K562 (cell line): ENCODE results near the gene LAMB1. TPM values are rescaled to one million over a fixed set of nuclear protein-coding genes. Genes with fewer than 3 reads are reported as not detected.

Experiments
- ATAC-seq: fragments of 200-7000 bp; cut with Tn5 transposase; 3 replicates; pipeline ENCODE4 v1.9.1; 2020; ENCODE audit warnings: moderate library complexity
- BruUV-seq: library from RNA; stranded (reverse); fragments of 400-500 nt; replicated peaks from 2 replicates; lab custom pipeline; 2021; lab: Mats Ljungman, UMichigan
- CTCF ChIA-PET: fragments of 300-600 bp; formaldehyde crosslinking; extraction: SDS; loops from one replicate; lab custom pipeline; 2021; ENCODE audit warnings: low intra/inter-chr PET ratio; lab: Yijun Ruan, JAX
- POLR2A ChIA-PET: fragments of 300-600, 350-650 bp; sonication (Branson Sonifier 250); formaldehyde crosslinking; extraction: SDS; loops from one replicate; lab custom pipeline; 2021; ENCODE audit warnings: antibody characterized with exemption, inconsistent platforms; lab: Yijun Ruan, JAX
- DNase-seq, 4 experiments: peaks; one replicate each; pipeline versions ENCODE4 v3.0.0 to v3.0.0-alpha.2; 2011 to 2018; ENCODE audit warnings: low spot score in 3 of 4, mixed read lengths in 3 of 4; ENCODE audit errors: extremely low read depth in 1 of 4
- FAIRE-seq: peaks from 2 replicates; lab custom pipeline; 2011; peaks lifted over from hg19 to GRCh38; lab: Jason Lieb, UNC
- H2AFZ ChIP-seq: 2 replicates; pipeline ENCODE4 v1.6.0; 2011; ENCODE audit warnings: low read depth, low read length, control low read depth, inconsistent platforms
- H3K27ac ChIP-seq: fragments of 200-600 bp; 3 replicates; pipeline ENCODE4 v1.8.0; 2011; ENCODE audit warnings: low read depth, mild to moderate bottlenecking, control low read depth, inconsistent platforms, low read length, moderate library complexity, mixed read lengths; ENCODE audit errors: extremely low read depth
- H3K27me3 ChIP-seq, 2 experiments: fragments of 300-600 bp in 1 of 2; 2 replicates in 1 of 2; 3 replicates in 1 of 2; pipeline versions ENCODE4 v1.6.0 to v1.8.0; 2011; ENCODE audit warnings: inconsistent platforms in 2 of 2, low read length in 2 of 2, mild to moderate bottlenecking in 1 of 2, mixed read lengths in 1 of 2, moderate library complexity in 1 of 2; ENCODE audit not compliant: control insufficient read depth in 2 of 2, insufficient read depth in 2 of 2
- H3K36me3 ChIP-seq: fragments of 300-600 bp; 3 replicates; pipeline ENCODE4 v1.8.0; 2011; ENCODE audit warnings: mild to moderate bottlenecking, low read length, inconsistent platforms; ENCODE audit not compliant: control insufficient read depth, insufficient read depth
- H3K4me1 ChIP-seq, 2 experiments: fragments of 200-600 bp in 1 of 2; replicated peaks in 1 of 2; 2 replicates in 1 of 2; 3 replicates in 1 of 2; pipeline versions ENCODE4 v1.5.1 to v1.8.0; 2011; ENCODE audit warnings: inconsistent platforms in 2 of 2, low read length in 2 of 2, mild to moderate bottlenecking in 1 of 2, mixed read lengths in 1 of 2, moderate library complexity in 1 of 2; ENCODE audit not compliant: control insufficient read depth in 2 of 2, insufficient read depth in 2 of 2
- H3K4me2 ChIP-seq: 2 replicates; pipeline ENCODE4 v1.6.1; 2011; ENCODE audit warnings: low read length, control low read depth, inconsistent platforms, mixed read lengths; ENCODE audit not compliant: insufficient read depth
- H3K4me3 ChIP-seq: fragments of 200-600 bp; sonication (generic), shearing (Covaris generic); 2 replicates; pipeline ENCODE4 v1.5.1; 2016; ENCODE audit warnings: control low read depth, inconsistent platforms
- H3K79me2 ChIP-seq: fragments of 200-600 bp; 3 replicates; pipeline ENCODE4 v1.8.0; 2011; ENCODE audit warnings: low read length, inconsistent platforms; ENCODE audit not compliant: control insufficient read depth, insufficient read depth
- H3K9ac ChIP-seq, 2 experiments: 2 replicates each; pipeline versions ENCODE4 v1.6.0 to v1.6.1; 2011; ENCODE audit warnings: low read depth in 2 of 2, low read length in 2 of 2, control low read depth in 1 of 2, inconsistent platforms in 1 of 2, mild to moderate bottlenecking in 1 of 2, mixed read lengths in 1 of 2; ENCODE audit not compliant: insufficient read depth in 1 of 2
- H3K9me1 ChIP-seq: one replicate; pipeline ENCODE4 v1.6.0; 2011; ENCODE audit warnings: inconsistent platforms, mild to moderate bottlenecking, low read length, moderate library complexity; ENCODE audit not compliant: control insufficient read depth, insufficient read depth
- H3K9me3 ChIP-seq: replicated peaks from 2 replicates; pipeline ENCODE4 v1.5.1; 2011; ENCODE audit warnings: low read depth, low read length, inconsistent platforms; ENCODE audit not compliant: control insufficient read depth, insufficient read depth
- H4K20me1 ChIP-seq: replicated peaks from 2 replicates; pipeline ENCODE4 v1.6.1; 2011; ENCODE audit warnings: low read length, inconsistent platforms, mixed read lengths; ENCODE audit not compliant: control insufficient read depth, insufficient read depth
- BCLAF1 ChIP-seq, 2 experiments: fragments of 450-650 bp in 1 of 2; IDR thresholded peaks; 2 replicates each; pipeline ENCODE4 v1.6.1; 2011 to 2017; ENCODE audit warnings: low read depth in 2 of 2, antibody characterized with exemption in 1 of 2, borderline replicate concordance in 1 of 2, low read length in 1 of 2, mild to moderate bottlenecking in 1 of 2, mixed read lengths in 1 of 2; ENCODE audit not compliant: control insufficient read depth in 1 of 2
- C11orf30 ChIP-seq: fragments of 450-650 bp; IDR thresholded peaks from 2 replicates; pipeline ENCODE4 v1.6.1; 2016; ENCODE audit warnings: low read depth, mild to moderate bottlenecking
- E2F1 ChIP-seq: sonication (generic); formaldehyde crosslinking; IDR thresholded peaks from 2 replicates; pipeline ENCODE4 v1.8.1; 2023; ENCODE audit warnings: mild to moderate bottlenecking, missing genetic modification reagents, moderate library complexity
- FOXK1 ChIP-seq: sonication (generic); formaldehyde crosslinking; IDR thresholded peaks from 2 replicates; pipeline ENCODE4 v1.8.0; 2022; ENCODE audit warnings: missing genetic modification reagents, mild to moderate bottlenecking, borderline replicate concordance
- MNT ChIP-seq, 2 experiments: fragments of 450-650 bp; conservative IDR thresholded peaks; 2 replicates each; pipeline ENCODE4 v1.6.1; 2017; ENCODE audit warnings: mild to moderate bottlenecking in 2 of 2, moderate library complexity in 2 of 2
- ZNF311 ChIP-seq: fragments of 250-450 bp; sonication (Bioruptor Pico); IDR thresholded peaks from 2 replicates; pipeline ENCODE4 v1.4.0; 2020; ENCODE audit warnings: mild to moderate bottlenecking, moderate library complexity
- ZNF589 ChIP-seq: fragments of 200-800 bp; sonication (Bioruptor generic); IDR thresholded peaks from 2 replicates; pipeline ENCODE4 v1.6.1; 2016; ENCODE audit warnings: low read depth, missing genetic modification characterization, missing compliant biosample characterization
- ZNF79 ChIP-seq: fragments of 250-450 bp; sonication (Bioruptor Pico); IDR thresholded peaks from 2 replicates; pipeline ENCODE4 v1.4.0; 2020; ENCODE audit warnings: low read depth, mild to moderate bottlenecking, moderate library complexity
- WGBS: fragments of 100-300 bp; shearing (Covaris generic); methylation state at CpG from one replicate; pipeline ENCODE4 v1.1.6; 2016; ENCODE audit warnings: low coverage, mixed read lengths; ENCODE audit not compliant: insufficient coverage; ENCODE audit errors: missing lambda C conversion rate; 5-methylcytosine and 5-hydroxymethylcytosine counted together
- in situ Hi-C: fragments of 300-500 bp; cut with MboI; formaldehyde crosslinking; loops from 4 replicates; pipeline ENCODE4 v1.15.0; 2018; ENCODE audit warnings: inconsistent platforms, mixed read lengths
- intact Hi-C: fragments of 100-400 bp; cut with micrococcal nuclease; formaldehyde crosslinking; loops from 2 replicates; pipeline ENCODE4 v1.14.2; 2022
- polyA plus RNA-seq, 8 experiments: library from polyadenylated mRNA; depleted of rRNA in 4 of 8; stranded (reverse) in 5 of 8; unstranded in 3 of 8; fragments of >200 nt; fragmentation: Nextera tagmentation in 2 of 8; fragmentation: Illumina TruSeq in 1 of 8; extraction: Ambion mirVana in 2 of 8; extraction: Trizol in 1 of 8; gene quantifications; 2 replicates each; pipeline versions ENCODE4 v1.2.1 to v1.2.3, GENCODE V29; 2011 to 2014; ENCODE audit warnings: inconsistent platforms in 1 of 8, missing spikeins in 1 of 8
- total RNA-seq, 7 experiments: library from RNA; depleted of rRNA in 6 of 7; stranded (reverse); fragments of >200 nt in 6 of 7; fragmentation: Illumina TruSeq in 2 of 7; extraction: Trizol in 2 of 7; gene quantifications; 2 replicates each; pipeline versions ENCODE4 v1.2.1 to v1.2.3, GENCODE V29; 2011 to 2021; ENCODE audit warnings: low replicate concordance in 1 of 7

Gene LAMB1
- total and polyA plus RNA-seq, 9 of the 15 experiments (the other 6 are each of a cell fraction or from before 2014, with no cell fraction given) = 6.0 to 17.7 (median 12.3) TPM

GRCh38 chr7:107951172-107951787, 51.7 kb downstream of the LAMB1 start:
- no peaks in the 10 kb centered on the region for H3K9me1 ChIP-seq
- FAIRE-seq (no peak), ATAC-seq (no peak), DNase-seq (no peak)
- no peaks in the 10 kb centered on the region for H3K79me2 ChIP-seq
- in situ Hi-C loops (no loop called here), intact Hi-C loops (no loop called here)
- POLR2A ChIA-PET = interaction anchor here (1.7 kb wide), 1 partner anchor 14 kb away, joined by 5 read pairs; no protein-coding TSS in a partner anchor
- H3K9me3 ChIP-seq = no peaks in the 10 kb centered on the region
- H3K27me3 ChIP-seq = no peaks in the 10 kb centered on the region
- H4K20me1 ChIP-seq = no peaks in the 10 kb centered on the region
- no peak overlapping the region for H3K9ac ChIP-seq
- H2AFZ ChIP-seq = no peak overlapping the region
- H3K4me2 ChIP-seq = no peak overlapping the region
- TF ChIP-seq MNT (conservative IDR thresholded peaks at IDR 0.05) (no peak), C11orf30 (no peak), ZNF79 (no peak), FOXK1 (CRISPR knock-in tag) (no peak), BCLAF1 (IDR thresholded peaks at IDR 0.05; ENCODE audit: borderline replicate concordance in 1 of 2, control insufficient read depth in 1 of 2, low read depth in 2 of 2, low read length in 1 of 2) (no peak), E2F1 (no peak), ZNF311 (no peak), ZNF589 (CRISPR knock-in tag) (no peak)
- WGBS = 76% methylated on average over 14 of the region's 14 CpGs
- BruUV-seq = no TSS peak
- CTCF ChIA-PET = no interaction called here
- H3K27ac ChIP-seq = no peak overlapping the region
- peaks cover 9% of the 10 kb centered on the region; the same call in 1 of the 3 replicates for H3K36me3 ChIP-seq
- H3K4me3 ChIP-seq = no peak overlapping the region
- H3K4me1 ChIP-seq = peaks cover 0 to 3% of the 10 kb centered on the region in 2 experiments; a peak in 1 of 5 replicates
